ENCODE data around the gene FAAP100.

GRCh38 chr17:81511554-81511803 is 40.7 kb downstream of the FAAP100 start:
- TF ChIP-seq SIN3A (IDR thresholded peaks at IDR 0.05; ENCODE audit: borderline replicate concordance, insufficient read depth, low read length) (no peak), POLR2AphosphoS5 (IDR thresholded peaks at IDR 0.05; ENCODE audit: low read depth, low read length) (no peak; the same call in 1 of the 2 replicates), REST (IDR thresholded peaks at IDR 0.05; ENCODE audit: insufficient read depth in 1 of 2, low read depth in 2 of 2, low read length in 2 of 2) (no peak), TAF1 (IDR thresholded peaks at IDR 0.05; ENCODE audit: borderline replicate concordance, insufficient read depth, low read length) (no peak), FOXP2 (optimal IDR thresholded peaks at IDR 0.05; ENCODE audit: borderline replicate concordance, extremely low read depth, extremely low read length, insufficient read depth) (no peak)
